ENCODE data around the gene C6orf136.

DNA sequence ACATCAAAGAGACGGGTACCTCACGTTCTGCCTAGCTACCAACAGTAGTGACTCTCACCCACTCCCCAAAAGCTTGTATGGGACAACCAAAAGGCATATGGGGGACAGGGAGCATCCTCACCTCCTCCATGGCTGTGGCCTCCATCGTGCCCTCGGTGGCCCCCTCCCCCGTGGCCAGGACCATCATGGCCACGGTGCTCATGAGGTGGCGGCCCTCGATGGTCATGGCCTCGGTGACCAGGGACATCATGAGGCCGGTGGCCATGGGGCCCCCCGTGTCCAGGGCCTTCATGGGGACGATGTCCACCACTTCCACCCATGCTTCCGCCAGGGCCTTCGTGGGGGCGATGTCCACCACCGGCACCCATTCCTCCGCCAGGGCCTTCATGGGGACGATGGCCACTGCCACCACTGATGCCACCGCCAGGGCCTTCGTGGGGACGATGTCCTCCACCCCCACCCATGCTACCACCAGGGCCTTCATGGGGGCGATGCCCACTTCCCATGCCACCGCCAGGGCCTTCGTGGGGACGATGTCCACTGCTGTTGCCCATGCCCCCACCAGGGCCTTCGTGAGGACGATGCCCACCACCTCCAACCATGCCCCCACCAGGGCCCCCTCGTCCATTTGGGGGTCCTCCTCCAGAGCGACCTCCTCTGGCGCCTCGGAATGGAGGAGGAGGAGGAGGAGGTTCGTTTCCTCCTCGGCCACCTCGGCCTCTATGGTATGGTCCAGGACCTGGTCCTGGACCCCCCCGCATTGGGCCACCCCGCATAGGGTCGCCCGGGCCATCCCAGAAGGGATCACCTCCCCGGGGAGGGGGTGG, 44.9 kb upstream of the C6orf136 start:
- TF ChIP-seq L3MBTL2 (IDR thresholded peaks at IDR 0.05) (no peak), MYC (IDR thresholded peaks at IDR 0.05; ENCODE audit: low read depth, low read length) (no peak), MYC (CRISPR knock-in tag; IDR thresholded peaks at IDR 0.05; ENCODE audit: borderline replicate concordance, low read depth) (no peak)

Data from K562 (cell line).